Stimulated activated naive CD8-positive, alpha-beta T cell treated with anti-CD3 and anti-CD28 coated beads, Interleukin-15, amount 100 ng/mL, for 72 hours (primary cell): ENCODE results near the gene KIZ.

Experiments used
- ATAC-seq: fragments of 150-1000 bp; cut with Tn5 transposase; 2 replicates; pipeline ENCODE4 v1.10.0; 2021; ENCODE audit warnings: mild to moderate bottlenecking, moderate library complexity
- DNase-seq, 2 donors: peaks; one replicate each; pipeline ENCODE4 v3.0.0; 2021 to 2022
- H3K27ac Mint-ChIP-seq, 2 donors: one replicate each; pipeline ENCODE4 v1.8.0; 2022; ENCODE audit warnings: mild to moderate bottlenecking in 2 of 2, mixed read lengths in 2 of 2, moderate library complexity in 2 of 2
- H3K27me3 Mint-ChIP-seq: one replicate; pipeline ENCODE4 v1.8.0; 2022; ENCODE audit warnings: mixed read lengths
- H3K4me1 Mint-ChIP-seq: one replicate; pipeline ENCODE4 v1.8.0; 2022; ENCODE audit warnings: mild to moderate bottlenecking, mixed read lengths
- H3K4me3 Mint-ChIP-seq, 2 donors: one replicate each; pipeline ENCODE4 v1.8.0; 2022; ENCODE audit warnings: mild to moderate bottlenecking in 2 of 2, mixed read lengths in 2 of 2, moderate library complexity in 1 of 2
- H3K9me3 Mint-ChIP-seq, 2 donors: one replicate each; pipeline ENCODE4 v1.8.0; 2022; ENCODE audit warnings: mixed read lengths in 2 of 2

The KIZ gene

GRCh38 chr20:21206584-21206983 lies 80.7 kb downstream of the KIZ start:
- DNase-seq (no peak), ATAC-seq (no peak)
- Mint-ChIP-seq H3K4me3 (no peak overlapping the region), H3K4me1 (no peaks in the 10 kb centered on the region), H3K27ac (peak overlapping the region in 1 of 2 donors; percentile 43), H3K27me3 (no peaks in the 10 kb centered on the region), H3K9me3 (no peaks in the 10 kb centered on the region)

GRCh38 chr20:21208999-21209398 lies 83.1 kb downstream of the KIZ start:
- no peaks in the 10 kb centered on the region for H3K4me1 Mint-ChIP-seq
- no peak overlapping the region for H3K4me3 Mint-ChIP-seq
- H3K9me3 Mint-ChIP-seq, result no peaks in the 10 kb centered on the region
- no peak for ATAC-seq
- DNase-seq, result no peak
- no peaks in the 10 kb centered on the region for H3K27me3 Mint-ChIP-seq
- H3K27ac Mint-ChIP-seq, result no peak overlapping the region

GRCh38 chr20:21209668-21210067 lies 83.8 kb downstream of the KIZ start:
- no peaks in the 10 kb centered on the region for H3K9me3 Mint-ChIP-seq
- no peak overlapping the region for H3K4me3 Mint-ChIP-seq
- H3K27ac Mint-ChIP-seq, result no peak overlapping the region
- no peaks in the 10 kb centered on the region for H3K4me1 Mint-ChIP-seq
- DNase-seq (no peak), ATAC-seq (no peak)
- no peaks in the 10 kb centered on the region for H3K27me3 Mint-ChIP-seq

GRCh38 chr20:21213691-21214090 lies 87.8 kb downstream of the KIZ start:
- no peak for DNase-seq
- H3K4me1 Mint-ChIP-seq, result no peaks in the 10 kb centered on the region

GRCh38 chr20:21214431-21214830 lies 88.5 kb downstream of the KIZ start:
- Mint-ChIP-seq H3K4me3 (no peak overlapping the region), H3K9me3 (no peaks in the 10 kb centered on the region), H3K27ac (no peak overlapping the region), H3K27me3 (no peaks in the 10 kb centered on the region), H3K4me1 (no peaks in the 10 kb centered on the region)
- DNase-seq, result no peak
- no peak for ATAC-seq

More at GRCh38 chr20:21213691-21214090, 87.8 kb downstream of the KIZ start:
- H3K4me3 Mint-ChIP-seq, result no peak overlapping the region
- no peak for ATAC-seq
- H3K9me3 Mint-ChIP-seq, result no peaks in the 10 kb centered on the region
- H3K27ac Mint-ChIP-seq, result no peak overlapping the region
- H3K27me3 Mint-ChIP-seq, result no peaks in the 10 kb centered on the region

GRCh38 chr20:21219686-21220085 lies 93.8 kb downstream of the KIZ start:
- no peak for ATAC-seq
- Mint-ChIP-seq H3K4me1 (no peaks in the 10 kb centered on the region), H3K4me3 (no peak overlapping the region), H3K27me3 (no peaks in the 10 kb centered on the region), H3K9me3 (no peaks in the 10 kb centered on the region), H3K27ac (no peak overlapping the region)
- DNase-seq, result no peak

GRCh38 chr20:21224217-21224616 lies 98.3 kb downstream of the KIZ start:
- no peak overlapping the region for H3K4me3 Mint-ChIP-seq
- H3K9me3 Mint-ChIP-seq, result no peaks in the 10 kb centered on the region
- H3K4me1 Mint-ChIP-seq, result no peaks in the 10 kb centered on the region
- DNase-seq (no peak), ATAC-seq (no peak)
- no peak overlapping the region for H3K27ac Mint-ChIP-seq
- H3K27me3 Mint-ChIP-seq, result no peaks in the 10 kb centered on the region

GRCh38 chr20:21225215-21225947 lies 99.5 kb downstream of the KIZ start:
- H3K9me3 Mint-ChIP-seq, result no peaks in the 10 kb centered on the region
- H3K27ac Mint-ChIP-seq, result no peak overlapping the region
- H3K4me3 Mint-ChIP-seq, result no peak overlapping the region
- ATAC-seq (no peak), DNase-seq (no peak)
- no peaks in the 10 kb centered on the region for H3K4me1 Mint-ChIP-seq
- H3K27me3 Mint-ChIP-seq, result no peaks in the 10 kb centered on the region

GRCh38 chr20:21228511-21228910 lies 102.6 kb downstream of the KIZ start:
- ATAC-seq (no peak), DNase-seq (no peak)
- H3K27me3 Mint-ChIP-seq, result no peaks in the 10 kb centered on the region
- no peak overlapping the region for H3K4me3 Mint-ChIP-seq
- H3K4me1 Mint-ChIP-seq, result no peaks in the 10 kb centered on the region
- H3K9me3 Mint-ChIP-seq, result no peaks in the 10 kb centered on the region
- no peak overlapping the region for H3K27ac Mint-ChIP-seq

GRCh38 chr20:21229163-21229562 lies 103.3 kb downstream of the KIZ start:
- Mint-ChIP-seq H3K4me1 (no peaks in the 10 kb centered on the region), H3K27me3 (no peaks in the 10 kb centered on the region), H3K9me3 (no peaks in the 10 kb centered on the region), H3K27ac (no peak overlapping the region), H3K4me3 (no peak overlapping the region)
- no peak for ATAC-seq
- no peak for DNase-seq

GRCh38 chr20:21230220-21230619 lies 104.3 kb downstream of the KIZ start:
- Mint-ChIP-seq H3K27ac (no peak overlapping the region), H3K9me3 (no peaks in the 10 kb centered on the region), H3K4me3 (no peak overlapping the region)

GRCh38 chr20:21230686-21231085 lies 104.8 kb downstream of the KIZ start:
- Mint-ChIP-seq H3K9me3 (no peaks in the 10 kb centered on the region), H3K4me1 (peaks cover under 1% of the 10 kb centered on the region), H3K27ac (no peak overlapping the region), H3K27me3 (no peaks in the 10 kb centered on the region), H3K4me3 (no peak overlapping the region)
- DNase-seq (no peak), ATAC-seq (no peak)

More at GRCh38 chr20:21230220-21230619, 104.3 kb downstream of the KIZ start:
- H3K27me3 Mint-ChIP-seq, result no peaks in the 10 kb centered on the region
- ATAC-seq (no peak), DNase-seq (no peak)
- no peaks in the 10 kb centered on the region for H3K4me1 Mint-ChIP-seq

- ATAC-seq (no peak), DNase-seq (no peak)
- H3K27ac Mint-ChIP-seq, result no peak overlapping the region
- H3K9me3 Mint-ChIP-seq, result no peaks in the 10 kb centered on the region
- H3K27me3 Mint-ChIP-seq, result no peaks in the 10 kb centered on the region
- H3K4me3 Mint-ChIP-seq, result no peak overlapping the region
- H3K4me1 Mint-ChIP-seq, result peaks cover 5% of the 10 kb centered on the region
These were observed 106.8 kb downstream of the KIZ start for GRCh38 chr20:21232546-21233280.

- no peak overlapping the region for H3K4me3 Mint-ChIP-seq
- no peak overlapping the region for H3K27ac Mint-ChIP-seq
- H3K9me3 Mint-ChIP-seq, result no peaks in the 10 kb centered on the region
- H3K4me1 Mint-ChIP-seq, result peaks cover 5% of the 10 kb centered on the region
- DNase-seq (no peak), ATAC-seq (no peak)
- H3K27me3 Mint-ChIP-seq, result no peaks in the 10 kb centered on the region
These were observed 108.4 kb downstream of the KIZ start for GRCh38 chr20:21234324-21234723.

- no peak overlapping the region for H3K27ac Mint-ChIP-seq
- peaks cover 5% of the 10 kb centered on the region for H3K4me1 Mint-ChIP-seq
- no peak overlapping the region for H3K4me3 Mint-ChIP-seq
- DNase-seq, result no peak
- no peaks in the 10 kb centered on the region for H3K9me3 Mint-ChIP-seq
- ATAC-seq, result no peak
- no peaks in the 10 kb centered on the region for H3K27me3 Mint-ChIP-seq
These were observed 109.1 kb downstream of the KIZ start for GRCh38 chr20:21234806-21235483.
